GM12878 (cell line): ENCODE results near the gene DIABLO. TPM values are rescaled to one million over a fixed set of nuclear protein-coding genes. Genes with fewer than 3 reads are reported as not detected.

ENCODE experiments used
- ATAC-seq: fragments of 200-7000 bp; cut with Tn5 transposase; 3 replicates; pipeline ENCODE4 v1.9.1; 2020; ENCODE audit warnings: mild to moderate bottlenecking, moderate library complexity
- BruUV-seq: library from RNA; stranded (reverse); fragments of 400-500 nt; replicated peaks from 2 replicates; lab custom pipeline; 2021; lab: Mats Ljungman, UMichigan
- CTCF ChIA-PET: fragments of 300-600 bp; sonication (Branson Sonifier 250); formaldehyde crosslinking; extraction: SDS; loops from one replicate; lab custom pipeline; 2021; ENCODE audit warnings: inconsistent platforms; lab: Yijun Ruan, JAX
- POLR2A ChIA-PET: fragments of 350-600 bp; formaldehyde crosslinking; extraction: SDS; loops from one replicate; lab custom pipeline; 2021; ENCODE audit warnings: inconsistent platforms; lab: Charles Lee
- RAD21 ChIA-PET: fragments of 300-600 bp; sonication (Branson Sonifier 250); formaldehyde crosslinking; loops from one replicate; lab custom pipeline; 2023; ENCODE audit warnings: antibody characterized with exemption; ENCODE audit not compliant: unreplicated experiment; lab: Charles Lee
- SMC1A ChIA-PET: fragments of 300-600 bp; sonication (Branson Sonifier 250); formaldehyde crosslinking; loops from one replicate; lab custom pipeline; 2023; ENCODE audit not compliant: unreplicated experiment, uncharacterized antibody; lab: Charles Lee
- DNase-seq: peaks from one replicate; pipeline ENCODE4 v3.0.0-alpha.2; 2011; ENCODE audit warnings: low read depth, low spot score
- FAIRE-seq: peaks from 3 replicates; lab custom pipeline; 2011; peaks lifted over from hg19 to GRCh38; lab: Jason Lieb, UNC
- H2AFZ ChIP-seq: 2 replicates; pipeline ENCODE4 v1.6.0; 2011; ENCODE audit warnings: low read depth, low read length, control low read depth; ENCODE audit not compliant: control insufficient read depth
- H3K27ac ChIP-seq: 2 replicates; pipeline ENCODE4 v1.5.1; 2011; ENCODE audit warnings: control low read depth; ENCODE audit not compliant: control insufficient read depth, insufficient read depth
- H3K27me3 ChIP-seq, 2 experiments: replicated peaks in 1 of 2; 2 replicates each; pipeline versions ENCODE4 v1.6.0 to v1.6.1; 2011; ENCODE audit warnings: low read length in 1 of 2; ENCODE audit not compliant: control insufficient read depth in 2 of 2, insufficient read depth in 2 of 2
- H3K36me3 ChIP-seq, 2 experiments: 2 replicates each; pipeline ENCODE4 v1.5.1; 2011; ENCODE audit warnings: low read length in 1 of 2; ENCODE audit not compliant: control insufficient read depth in 2 of 2, insufficient read depth in 2 of 2
- H3K4me1 ChIP-seq: 2 replicates; pipeline ENCODE4 v1.6.1; 2011; ENCODE audit warnings: mild to moderate bottlenecking, low read length, moderate library complexity, mixed read lengths; ENCODE audit not compliant: control insufficient read depth, insufficient read depth
- H3K4me2 ChIP-seq: 2 replicates; pipeline ENCODE4 v1.6.0; 2011; ENCODE audit warnings: control low read depth; ENCODE audit not compliant: control insufficient read depth, insufficient read depth
- H3K4me3 ChIP-seq: fragments of 200-600 bp; sonication (generic); 2 replicates; pipeline ENCODE4 v1.5.1; 2016
- H3K79me2 ChIP-seq: 2 replicates; pipeline ENCODE4 v1.6.0; 2011; ENCODE audit warnings: low read length; ENCODE audit not compliant: control insufficient read depth, insufficient read depth
- H3K9ac ChIP-seq: 2 replicates; pipeline ENCODE4 v1.8.0; 2011; ENCODE audit warnings: low read length, control low read depth, mixed read lengths; ENCODE audit not compliant: control insufficient read depth, insufficient read depth
- H3K9me3 ChIP-seq: replicated peaks from 3 replicates; pipeline ENCODE4 v1.5.1; 2011; ENCODE audit warnings: mild to moderate bottlenecking, low read length; ENCODE audit not compliant: control insufficient read depth, insufficient read depth
- H4K20me1 ChIP-seq: 2 replicates; pipeline ENCODE4 v1.6.0; 2011; ENCODE audit not compliant: control insufficient read depth, insufficient read depth
- ASH2L ChIP-seq: fragments of 300-600, 200-600 bp; sonication (generic); IDR thresholded peaks from 2 replicates; pipeline ENCODE4 v1.6.1; 2017; ENCODE audit warnings: low read depth, mild to moderate bottlenecking, borderline replicate concordance
- ATF7 ChIP-seq: fragments of 450-650 bp; IDR thresholded peaks from 2 replicates; pipeline ENCODE4 v1.6.1; 2016; ENCODE audit warnings: low read depth, mild to moderate bottlenecking
- BCL11A ChIP-seq: IDR thresholded peaks from 2 replicates; pipeline ENCODE4 v1.6.1; 2011; ENCODE audit warnings: low read depth, low read length
- HDGF ChIP-seq: fragments of 450-650 bp; IDR thresholded peaks from 2 replicates; pipeline ENCODE4 v1.6.1; 2016; ENCODE audit warnings: antibody characterized with exemption
- IRF4 ChIP-seq: IDR thresholded peaks from 2 replicates; pipeline ENCODE4 v1.6.1; 2011; ENCODE audit warnings: low read depth, low read length
- MTA2 ChIP-seq: fragments of 450-650 bp; IDR thresholded peaks from 2 replicates; pipeline ENCODE4 v1.6.1; 2016; ENCODE audit warnings: low read depth, mild to moderate bottlenecking, moderate library complexity
- NR2C2 ChIP-seq: IDR thresholded peaks from 2 replicates; pipeline ENCODE4 v1.6.1; 2011; ENCODE audit warnings: borderline replicate concordance, low read depth; ENCODE audit not compliant: control insufficient read depth, insufficient read length
- NRF1 ChIP-seq: conservative IDR thresholded peaks from 2 replicates; pipeline ENCODE4 v1.6.1; 2011; ENCODE audit warnings: mild to moderate bottlenecking, low read depth, low read length, improper control_type of control experiment
- PAX5 ChIP-seq: IDR thresholded peaks from 2 replicates; pipeline ENCODE4 v1.6.1; 2011; ENCODE audit warnings: low read depth, low read length, borderline replicate concordance
- RCOR1 ChIP-seq: conservative IDR thresholded peaks from 2 replicates; pipeline ENCODE4 v1.6.1; 2012; ENCODE audit warnings: low read depth, low read length, improper control_type of control experiment
- SMARCA5 ChIP-seq: fragments of 450-650 bp; IDR thresholded peaks from 2 replicates; pipeline ENCODE4 v1.6.1; 2017; ENCODE audit warnings: mild to moderate bottlenecking
- TCF7 ChIP-seq: IDR thresholded peaks from 2 replicates; pipeline ENCODE4 v1.6.1; 2014; ENCODE audit warnings: antibody characterized with exemption, borderline replicate concordance
- YY1 ChIP-seq: IDR thresholded peaks from 2 replicates; pipeline ENCODE4 v1.6.1; 2011; ENCODE audit warnings: low read depth, mild to moderate bottlenecking, low read length
- ZBTB4 ChIP-seq: fragments of 450-650 bp; formaldehyde crosslinking; IDR thresholded peaks from 2 replicates; pipeline ENCODE4 v1.4.0; 2022; ENCODE audit warnings: mild to moderate bottlenecking, moderate library complexity
- ZBTB40 ChIP-seq: fragments of 450-650 bp; IDR thresholded peaks from 2 replicates; pipeline ENCODE4 v1.6.1; 2016; ENCODE audit warnings: mild to moderate bottlenecking, moderate library complexity, borderline replicate concordance
- ZNF217 ChIP-seq: fragments of 450-650 bp; IDR thresholded peaks from 2 replicates; pipeline ENCODE4 v1.6.1; 2017; ENCODE audit warnings: antibody characterized with exemption, mild to moderate bottlenecking
- ZNF384 ChIP-seq: IDR thresholded peaks from 2 replicates; pipeline ENCODE4 v1.6.1; 2012; ENCODE audit warnings: low read depth, mild to moderate bottlenecking, low read length, improper control_type of control experiment, borderline replicate concordance
- WGBS: methylation state at CpG from one replicate; pipeline ENCODE4 v1.1.6; 2016; ENCODE audit warnings: low lambda C conversion rate; ENCODE audit not compliant: insufficient replicate concordance, insufficient coverage; ENCODE audit errors: missing lambda C conversion rate; 5-methylcytosine and 5-hydroxymethylcytosine counted together
- in situ Hi-C: fragments of 300-500 bp; cut with MboI; formaldehyde crosslinking; loops from 9 replicates; pipeline ENCODE4 v1.14.3; 2018; ENCODE audit warnings: mixed read lengths
- intact Hi-C: fragments of 100-400 bp; cut with micrococcal nuclease; formaldehyde crosslinking; loops from one replicate; pipeline ENCODE4 v1.14.2; 2022; ENCODE audit not compliant: unreplicated experiment
- polyA plus RNA-seq, 11 experiments: library from polyadenylated mRNA; depleted of rRNA in 4 of 11; unstranded in 6 of 11; stranded (reverse) in 5 of 11; fragments of >200 nt; fragmentation: Nextera tagmentation in 4 of 11; fragmentation: Illumina TruSeq in 1 of 11; extraction: Ambion mirVana in 4 of 11; extraction: Trizol in 1 of 11; gene quantifications; 1 replicate in 1 of 11; 2 replicates in 10 of 11; pipeline versions ENCODE4 v1.2.1 to v1.2.3, GENCODE V29; 2011 to 2016; ENCODE audit warnings: inconsistent platforms in 2 of 11, missing spikeins in 2 of 11, low read depth in 1 of 11
- total RNA-seq, 4 experiments: library from RNA; depleted of rRNA in 3 of 4; stranded (reverse); fragments of >200 nt in 3 of 4; fragmentation: Illumina TruSeq in 1 of 4; extraction: Trizol in 1 of 4; gene quantifications; 2 replicates each; pipeline versions ENCODE4 v1.2.1 to v1.2.3, GENCODE V29; 2013 to 2021

Gene DIABLO
- total and polyA plus RNA-seq, 10 of the 15 experiments (the other 5 are each of a cell fraction or from before 2014, with no cell fraction given) = 18.3 to 69.9 (median 46.2) TPM

GRCh38 chr12:122250536-122250935 lies 24.7 kb upstream of the DIABLO start (continued):
- TF ChIP-seq ZBTB4 (no peak), IRF4 (no peak), SMARCA5 (no peak), RCOR1 (no peak), HDGF (no peak), TCF7 (no peak), PAX5 (no peak), ATF7 (no peak)

- SMC1A ChIA-PET = no interaction called here
- POLR2A ChIA-PET = no interaction called here
- TF ChIP-seq ZBTB40 (no peak), ZNF217 (no peak), NRF1 (no peak), YY1 (no peak), ATF7 (no peak), ASH2L (no peak), MTA2 (no peak), BCL11A (no peak), ZNF384 (no peak), NR2C2 (no peak)
Measured at GRCh38 chr12:122250047-122250446, 24.2 kb upstream of the DIABLO start.

More at GRCh38 chr12:122250047-122250446, 24.2 kb upstream of the DIABLO start:
- ChIA-PET RAD21 (no interaction called here), CTCF (no interaction called here)
- ATAC-seq (no peak), FAIRE-seq (no peak), DNase-seq (no peak)
- Histone ChIP-seq H3K4me2 (no peak overlapping the region), H3K4me3 (no peak overlapping the region), H2AFZ (no peak overlapping the region), H3K4me1 (peaks cover 6% of the 10 kb centered on the region), H3K9ac (no peak overlapping the region), H3K36me3 (no peaks in the 10 kb centered on the region; a peak in 2 of 4 replicates), H3K27me3 (no peaks in the 10 kb centered on the region), H3K79me2 (no peaks in the 10 kb centered on the region), H3K27ac (no peak overlapping the region), H4K20me1 (no peaks in the 10 kb centered on the region), H3K9me3 (no peaks in the 10 kb centered on the region)
- whole genome bisulfite sequencing = 88% methylated on average over 6 of the region's 6 CpGs
- intact Hi-C loops (no loop called here), in situ Hi-C loops (no loop called here)
- BruUV-seq = no TSS peak
